ENCODE data around the gene UNC5A.

GRCh38 chr5:176922817-176923216 lies 112.5 kb downstream of the UNC5A start:
- TF ChIP-seq GABPA (IDR thresholded peaks at IDR 0.05; ENCODE audit: low read depth) (no peak), POLR2AphosphoS5 (IDR thresholded peaks at IDR 0.05; ENCODE audit: low read depth) (no peak)
